Fibroblast of pulmonary artery (primary cell): ENCODE results near the gene PTPRN2.

Source experiments
- DNase-seq: peaks from one replicate; pipeline ENCODE4 v3.0.0-alpha.2; 2010; ENCODE audit warnings: low read depth
- H3K4me3 ChIP-seq: replicated peaks from 2 replicates; pipeline ENCODE4 v1.5.1; 2011; ENCODE audit warnings: low read depth, mild to moderate bottlenecking, control low read depth, low read length, moderate library complexity
- TF ChIP-seq, protein P1 (sequence below): IDR thresholded peaks from 2 replicates; pipeline ENCODE4 v1.5.1; 2011; ENCODE audit warnings: mild to moderate bottlenecking, control low read depth, low read length, inconsistent platforms; ENCODE audit errors: missing control alignments

PTPRN2 gene

DNA sequence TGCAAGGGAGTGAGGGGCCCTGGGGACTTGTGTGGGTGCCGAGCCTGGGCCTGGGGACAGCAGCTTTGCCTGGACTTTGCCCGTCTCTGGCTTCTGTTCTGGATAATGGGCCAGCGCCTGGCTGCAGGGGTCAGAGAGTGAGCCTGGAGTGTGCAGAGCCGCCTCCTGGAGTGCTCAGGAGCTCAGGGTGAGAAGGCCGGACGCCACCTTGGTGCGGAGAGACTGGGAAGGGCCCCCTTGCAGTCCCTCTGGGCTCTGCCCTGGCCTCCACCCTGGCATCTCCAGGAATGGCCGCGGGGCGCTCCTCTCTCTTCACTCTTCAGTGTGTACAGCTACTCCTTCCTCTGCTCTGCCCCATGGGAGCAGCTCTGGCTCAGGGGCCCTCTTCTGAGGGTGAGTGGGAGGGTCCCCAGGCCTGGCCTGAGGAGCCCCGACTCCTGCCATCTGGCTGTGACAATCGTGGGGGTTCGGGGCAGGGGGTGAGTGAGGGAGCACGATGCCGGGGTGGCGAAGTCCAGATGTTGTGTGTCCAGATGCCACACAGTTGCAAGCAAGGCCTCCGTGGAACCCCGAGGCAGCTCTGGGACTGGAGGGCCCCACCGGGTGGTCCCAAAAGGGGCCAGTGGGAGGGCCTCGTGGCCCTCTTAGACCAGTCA lies 1063.7 kb downstream of the PTPRN2 start:
- TF ChIP-seq, protein P1, sequence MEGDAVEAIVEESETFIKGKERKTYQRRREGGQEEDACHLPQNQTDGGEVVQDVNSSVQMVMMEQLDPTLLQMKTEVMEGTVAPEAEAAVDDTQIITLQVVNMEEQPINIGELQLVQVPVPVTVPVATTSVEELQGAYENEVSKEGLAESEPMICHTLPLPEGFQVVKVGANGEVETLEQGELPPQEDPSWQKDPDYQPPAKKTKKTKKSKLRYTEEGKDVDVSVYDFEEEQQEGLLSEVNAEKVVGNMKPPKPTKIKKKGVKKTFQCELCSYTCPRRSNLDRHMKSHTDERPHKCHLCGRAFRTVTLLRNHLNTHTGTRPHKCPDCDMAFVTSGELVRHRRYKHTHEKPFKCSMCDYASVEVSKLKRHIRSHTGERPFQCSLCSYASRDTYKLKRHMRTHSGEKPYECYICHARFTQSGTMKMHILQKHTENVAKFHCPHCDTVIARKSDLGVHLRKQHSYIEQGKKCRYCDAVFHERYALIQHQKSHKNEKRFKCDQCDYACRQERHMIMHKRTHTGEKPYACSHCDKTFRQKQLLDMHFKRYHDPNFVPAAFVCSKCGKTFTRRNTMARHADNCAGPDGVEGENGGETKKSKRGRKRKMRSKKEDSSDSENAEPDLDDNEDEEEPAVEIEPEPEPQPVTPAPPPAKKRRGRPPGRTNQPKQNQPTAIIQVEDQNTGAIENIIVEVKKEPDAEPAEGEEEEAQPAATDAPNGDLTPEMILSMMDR: no peak
- DNase-seq: no peak
- no peak overlapping the region for H3K4me3 ChIP-seq

DNA sequence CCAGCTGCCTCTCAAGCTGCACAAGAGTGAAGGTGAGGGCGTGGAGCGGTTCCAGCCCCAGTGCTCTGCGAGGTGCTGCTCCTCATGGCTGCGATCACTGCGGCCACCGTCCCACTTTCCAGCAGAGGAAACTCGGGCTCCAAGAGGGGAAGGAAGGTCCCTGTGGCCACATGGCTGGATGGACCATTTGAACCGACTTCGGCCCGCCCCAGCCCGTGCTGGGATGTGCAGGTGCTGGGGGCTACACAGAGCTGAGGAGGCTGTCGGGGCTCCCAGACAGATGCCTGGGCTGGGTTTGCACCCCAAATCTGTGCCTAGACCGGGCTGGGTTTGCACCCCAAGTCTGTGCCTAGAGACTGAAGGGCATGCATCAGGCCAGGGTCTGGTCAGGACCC lies 1064.3 kb downstream of the PTPRN2 start:
- TF ChIP-seq, protein P1: no peak
- DNase-seq: no peak
- H3K4me3 ChIP-seq: no peak overlapping the region

DNA sequence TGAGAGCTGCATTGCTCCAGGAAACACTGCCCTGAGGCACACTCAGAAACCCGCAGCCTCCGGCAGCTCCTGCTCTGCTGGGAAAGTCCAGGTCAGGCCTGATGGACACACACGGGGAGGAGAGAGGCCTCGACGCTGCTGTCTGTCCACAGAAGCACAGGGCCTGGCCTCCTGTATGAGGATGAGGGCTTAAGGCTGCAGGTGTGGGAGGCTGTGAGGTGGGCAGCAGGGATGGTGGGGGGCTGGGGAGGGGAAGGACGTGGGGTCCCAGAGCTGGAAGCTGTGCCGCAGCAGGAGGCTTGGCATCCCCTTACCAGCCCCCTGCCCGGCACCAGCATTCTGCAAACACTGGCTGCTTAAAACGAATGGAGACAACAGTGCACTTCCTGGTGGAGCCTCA lies 1064.7 kb downstream of the PTPRN2 start:
- TF ChIP-seq, protein P1: no peak
- no peak for DNase-seq
- no peak overlapping the region for H3K4me3 ChIP-seq

DNA sequence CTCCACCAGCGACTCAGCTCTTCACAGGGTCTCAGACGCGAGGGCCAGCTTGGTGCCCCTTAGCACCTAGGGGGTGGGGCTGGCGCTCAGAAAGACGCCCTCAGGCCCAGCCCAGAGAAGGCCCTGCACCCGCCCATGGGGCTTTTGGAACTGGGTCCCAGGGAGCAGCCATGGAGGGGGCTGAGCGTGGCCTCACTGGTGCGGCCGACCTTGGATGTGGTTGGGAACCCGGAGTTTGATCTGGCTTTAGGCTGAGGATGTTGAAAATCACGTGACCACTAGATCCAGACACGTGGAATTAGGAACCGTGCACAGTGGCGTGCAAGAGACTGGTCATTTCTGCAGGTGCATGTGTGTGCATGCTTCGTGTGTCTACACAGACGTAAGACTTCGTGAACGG lies 1065.4 kb downstream of the PTPRN2 start:
- no peak overlapping the region for H3K4me3 ChIP-seq
- TF ChIP-seq, protein P1: no peak
- DNase-seq: no peak

DNA sequence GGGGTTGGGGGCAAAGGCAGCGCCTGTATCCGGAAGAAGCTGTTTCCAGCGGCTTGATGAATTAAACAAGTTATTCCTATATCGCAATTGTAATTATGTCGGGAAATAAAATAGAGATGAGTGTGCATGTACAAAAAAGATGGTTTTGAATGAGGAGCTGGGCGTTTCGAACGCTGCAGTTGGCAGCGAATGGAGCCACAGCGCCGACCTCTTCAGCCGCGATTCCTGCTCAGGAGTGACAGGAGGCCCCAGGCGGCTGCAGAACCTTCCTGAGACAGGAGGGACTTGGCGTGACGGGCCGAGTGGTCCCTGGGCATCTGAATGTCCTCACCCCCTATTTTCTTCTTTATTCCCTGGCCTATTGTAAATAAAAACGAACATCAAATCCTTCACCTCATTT lies 1065.9 kb downstream of the PTPRN2 start:
- TF ChIP-seq, protein P1: no peak
- DNase-seq: no peak
- H3K4me3 ChIP-seq: no peak overlapping the region

DNA sequence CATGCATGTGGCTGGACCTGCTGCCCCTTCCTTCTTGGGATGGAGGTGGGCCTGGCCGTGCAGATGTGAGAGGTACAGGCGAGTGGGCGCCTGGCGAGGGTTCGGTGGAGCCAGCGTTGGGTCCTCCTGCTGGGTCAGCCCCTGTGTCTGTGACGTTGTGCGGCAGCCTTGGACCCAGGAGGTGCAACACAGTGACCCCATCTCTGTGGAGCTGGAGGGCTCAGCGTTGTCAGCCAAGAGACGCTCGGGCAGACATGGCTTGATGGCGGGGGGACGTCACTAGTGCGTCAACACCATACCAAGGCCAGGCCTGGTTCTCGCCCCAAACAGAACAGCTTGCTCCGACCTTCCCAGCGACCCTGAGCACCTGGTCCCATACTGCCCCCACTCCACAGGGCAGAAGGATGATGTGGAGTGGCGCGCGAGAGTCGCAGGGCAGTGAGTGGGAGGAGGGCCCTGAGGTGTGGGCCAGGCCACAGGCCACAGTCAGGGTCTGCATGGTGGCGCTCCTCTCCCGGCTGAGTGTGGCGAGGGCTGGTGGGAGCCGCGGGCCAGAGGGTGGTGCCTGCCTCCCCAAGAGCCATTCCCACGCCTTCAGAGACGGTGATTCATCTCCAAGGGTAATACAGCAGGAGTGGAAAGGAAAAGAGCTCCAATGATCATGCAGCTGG lies 1066.4 kb downstream of the PTPRN2 start:
- no peak for DNase-seq
- TF ChIP-seq, protein P1: no peak
- H3K4me3 ChIP-seq: no peak overlapping the region

DNA sequence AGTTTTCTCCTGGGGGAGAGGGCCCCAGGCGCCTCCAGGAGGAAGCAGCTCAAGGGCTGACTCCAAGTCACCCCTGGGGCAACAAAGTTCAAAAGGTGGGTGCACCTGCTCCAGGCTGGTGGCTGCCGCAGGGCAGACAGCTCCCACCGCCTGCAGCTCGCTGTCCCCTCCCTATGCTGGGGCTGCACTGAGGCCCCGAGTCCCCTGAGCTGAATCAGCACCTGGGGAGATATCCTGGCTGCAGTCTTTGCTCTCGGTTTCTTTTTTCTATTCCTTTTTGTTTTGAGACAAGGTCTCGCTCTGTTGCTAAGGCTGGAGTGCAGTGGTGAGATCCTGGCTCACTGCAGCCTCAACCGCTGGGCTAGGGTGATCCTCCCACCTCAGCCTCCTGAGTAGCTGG lies 1067.4 kb downstream of the PTPRN2 start:
- TF ChIP-seq, protein P1: no peak
- H3K4me3 ChIP-seq: no peak overlapping the region
- no peak for DNase-seq
